HepG2 (cell line): ENCODE data around the gene SDC1. TPM values are rescaled to one million over a fixed set of nuclear protein-coding genes. Genes with fewer than 3 reads are reported as not detected.

Experiments used
- CSRNP2 ChIP-seq: sonication (generic); formaldehyde crosslinking; conservative IDR thresholded peaks from 2 replicates; pipeline ENCODE4 v1.8.0; 2022; ENCODE audit warnings: low read depth, missing genetic modification reagents
- GFI1 ChIP-seq: sonication (generic); formaldehyde crosslinking; IDR thresholded peaks from 2 replicates; pipeline ENCODE4 v1.5.0; 2020; ENCODE audit warnings: missing genetic modification reagents, mild to moderate bottlenecking, borderline replicate concordance
- IRF2 ChIP-seq: IDR thresholded peaks from 2 replicates; pipeline ENCODE4 v1.6.1; 2018; ENCODE audit warnings: missing genetic modification reagents, missing compliant biosample characterization
- MAFG ChIP-seq: sonication (generic); formaldehyde crosslinking; IDR thresholded peaks from 2 replicates; pipeline ENCODE4 v1.5.1; 2020; ENCODE audit warnings: mild to moderate bottlenecking, missing genetic modification reagents
- MTA1 ChIP-seq: sonication (generic); formaldehyde crosslinking; IDR thresholded peaks from 2 replicates; pipeline ENCODE4 v1.4.0; 2020; ENCODE audit warnings: missing genetic modification reagents, mild to moderate bottlenecking, borderline replicate concordance
- RFX1 ChIP-seq: fragments of 450-650 bp; IDR thresholded peaks from 2 replicates; pipeline ENCODE4 v1.6.1; 2017
- SMARCE1 ChIP-seq: fragments of 450-650 bp; IDR thresholded peaks from 2 replicates; pipeline ENCODE4 v1.6.1; 2017; ENCODE audit warnings: borderline replicate concordance
- ZBTB21 ChIP-seq: sonication (generic); formaldehyde crosslinking; IDR thresholded peaks from 2 replicates; pipeline ENCODE4 v1.4.0; 2020; ENCODE audit warnings: missing genetic modification reagents
- ZFY ChIP-seq: sonication (generic); formaldehyde crosslinking; IDR thresholded peaks from 2 replicates; pipeline ENCODE4 v1.4.0; 2020; ENCODE audit warnings: missing genetic modification reagents
- ZNF501 ChIP-seq: sonication (generic); formaldehyde crosslinking; IDR thresholded peaks from 2 replicates; pipeline ENCODE4 v1.5.1; 2020; ENCODE audit warnings: mild to moderate bottlenecking, moderate library complexity, missing genetic modification reagents
- ZNF549 ChIP-seq: sonication (generic); formaldehyde crosslinking; IDR thresholded peaks from 2 replicates; pipeline ENCODE4 v1.5.0; 2020; ENCODE audit warnings: missing genetic modification reagents
- polyA plus RNA-seq, 8 experiments: library from polyadenylated mRNA; depleted of rRNA in 3 of 8; stranded (reverse) in 7 of 8; unstranded in 1 of 8; fragments of >200 nt; fragmentation: Illumina TruSeq in 4 of 8; extraction: Trizol in 4 of 8; gene quantifications; 2 replicates each; pipeline versions ENCODE4 v1.2.1 to v1.2.3, GENCODE V29; 2011 to 2016; ENCODE audit warnings: low read depth in 4 of 8, missing spikeins in 1 of 8, mixed read lengths in 1 of 8; ENCODE audit not compliant: insufficient read depth in 1 of 8
- total RNA-seq, 5 experiments: library from RNA; depleted of rRNA; stranded (reverse); fragments of >200 nt; fragmentation: Illumina TruSeq; extraction: Trizol; gene quantifications; 2 replicates each; pipeline ENCODE4 v1.2.3, GENCODE V29; 2016; ENCODE audit warnings: low read depth in 1 of 5
- TF ChIP-seq, protein P1 (sequence below): sonication (generic); formaldehyde crosslinking; IDR thresholded peaks from 2 replicates; pipeline ENCODE4 v1.8.0; 2022; ENCODE audit warnings: missing genetic modification reagents, low read depth, mild to moderate bottlenecking, borderline replicate concordance
- TF ChIP-seq, protein P2 (sequence below): sonication (generic); formaldehyde crosslinking; conservative IDR thresholded peaks from 2 replicates; pipeline ENCODE4 v1.4.0; 2020; ENCODE audit warnings: mild to moderate bottlenecking, missing genetic modification reagents, moderate library complexity
- TF ChIP-seq, protein P3 (sequence below): sonication (generic); formaldehyde crosslinking; IDR thresholded peaks from 2 replicates; pipeline ENCODE4 v1.5.1; 2020; ENCODE audit warnings: mild to moderate bottlenecking, missing genetic modification reagents, moderate library complexity

Gene SDC1
- total and polyA plus RNA-seq, 2 of the 13 experiments (the other 11 are each of a cell fraction or from before 2014, with no cell fraction given), result 108 to 119 TPM

GRCh38 chr2:20194097-20195015 is 30.6 kb downstream of the SDC1 start (continued):
- TF ChIP-seq, protein P1, sequence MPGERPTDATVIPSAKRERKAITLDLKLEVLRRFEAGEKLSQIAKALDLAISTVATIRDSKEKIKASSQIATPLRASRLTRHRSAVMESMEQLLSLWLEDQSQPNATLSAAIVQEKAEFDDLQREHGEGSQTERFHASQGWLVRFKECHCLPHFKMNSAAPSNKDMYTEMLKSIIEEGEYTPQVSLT (CRISPR knock-in tag), result no peak
- no peak for TF ChIP-seq ZFY (CRISPR knock-in tag)
- peak; percentile 30; the same call in 1 of the 2 replicates for TF ChIP-seq MTA1 (CRISPR knock-in tag)
- no peak for TF ChIP-seq IRF2 (CRISPR knock-in tag)
- TF ChIP-seq ZNF501 (CRISPR knock-in tag), result no peak
- no peak for TF ChIP-seq MAFG (CRISPR knock-in tag)
- no peak for TF ChIP-seq ZBTB21 (CRISPR knock-in tag)
- no peak for TF ChIP-seq RFX1
- no peak for TF ChIP-seq SMARCE1
- TF ChIP-seq GFI1 (CRISPR knock-in tag), result no peak
- no peak for TF ChIP-seq ZNF549
- TF ChIP-seq, protein P2, sequence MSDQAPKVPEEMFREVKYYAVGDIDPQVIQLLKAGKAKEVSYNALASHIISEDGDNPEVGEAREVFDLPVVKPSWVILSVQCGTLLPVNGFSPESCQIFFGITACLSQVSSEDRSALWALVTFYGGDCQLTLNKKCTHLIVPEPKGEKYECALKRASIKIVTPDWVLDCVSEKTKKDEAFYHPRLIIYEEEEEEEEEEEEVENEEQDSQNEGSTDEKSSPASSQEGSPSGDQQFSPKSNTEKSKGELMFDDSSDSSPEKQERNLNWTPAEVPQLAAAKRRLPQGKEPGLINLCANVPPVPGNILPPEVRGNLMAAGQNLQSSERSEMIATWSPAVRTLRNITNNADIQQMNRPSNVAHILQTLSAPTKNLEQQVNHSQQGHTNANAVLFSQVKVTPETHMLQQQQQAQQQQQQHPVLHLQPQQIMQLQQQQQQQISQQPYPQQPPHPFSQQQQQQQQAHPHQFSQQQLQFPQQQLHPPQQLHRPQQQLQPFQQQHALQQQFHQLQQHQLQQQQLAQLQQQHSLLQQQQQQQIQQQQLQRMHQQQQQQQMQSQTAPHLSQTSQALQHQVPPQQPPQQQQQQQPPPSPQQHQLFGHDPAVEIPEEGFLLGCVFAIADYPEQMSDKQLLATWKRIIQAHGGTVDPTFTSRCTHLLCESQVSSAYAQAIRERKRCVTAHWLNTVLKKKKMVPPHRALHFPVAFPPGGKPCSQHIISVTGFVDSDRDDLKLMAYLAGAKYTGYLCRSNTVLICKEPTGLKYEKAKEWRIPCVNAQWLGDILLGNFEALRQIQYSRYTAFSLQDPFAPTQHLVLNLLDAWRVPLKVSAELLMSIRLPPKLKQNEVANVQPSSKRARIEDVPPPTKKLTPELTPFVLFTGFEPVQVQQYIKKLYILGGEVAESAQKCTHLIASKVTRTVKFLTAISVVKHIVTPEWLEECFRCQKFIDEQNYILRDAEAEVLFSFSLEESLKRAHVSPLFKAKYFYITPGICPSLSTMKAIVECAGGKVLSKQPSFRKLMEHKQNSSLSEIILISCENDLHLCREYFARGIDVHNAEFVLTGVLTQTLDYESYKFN (CRISPR knock-in tag), result peak; percentile 28; the same call in 1 of the 2 replicates
- TF ChIP-seq CSRNP2 (CRISPR knock-in tag), result no peak
- TF ChIP-seq, protein P3, sequence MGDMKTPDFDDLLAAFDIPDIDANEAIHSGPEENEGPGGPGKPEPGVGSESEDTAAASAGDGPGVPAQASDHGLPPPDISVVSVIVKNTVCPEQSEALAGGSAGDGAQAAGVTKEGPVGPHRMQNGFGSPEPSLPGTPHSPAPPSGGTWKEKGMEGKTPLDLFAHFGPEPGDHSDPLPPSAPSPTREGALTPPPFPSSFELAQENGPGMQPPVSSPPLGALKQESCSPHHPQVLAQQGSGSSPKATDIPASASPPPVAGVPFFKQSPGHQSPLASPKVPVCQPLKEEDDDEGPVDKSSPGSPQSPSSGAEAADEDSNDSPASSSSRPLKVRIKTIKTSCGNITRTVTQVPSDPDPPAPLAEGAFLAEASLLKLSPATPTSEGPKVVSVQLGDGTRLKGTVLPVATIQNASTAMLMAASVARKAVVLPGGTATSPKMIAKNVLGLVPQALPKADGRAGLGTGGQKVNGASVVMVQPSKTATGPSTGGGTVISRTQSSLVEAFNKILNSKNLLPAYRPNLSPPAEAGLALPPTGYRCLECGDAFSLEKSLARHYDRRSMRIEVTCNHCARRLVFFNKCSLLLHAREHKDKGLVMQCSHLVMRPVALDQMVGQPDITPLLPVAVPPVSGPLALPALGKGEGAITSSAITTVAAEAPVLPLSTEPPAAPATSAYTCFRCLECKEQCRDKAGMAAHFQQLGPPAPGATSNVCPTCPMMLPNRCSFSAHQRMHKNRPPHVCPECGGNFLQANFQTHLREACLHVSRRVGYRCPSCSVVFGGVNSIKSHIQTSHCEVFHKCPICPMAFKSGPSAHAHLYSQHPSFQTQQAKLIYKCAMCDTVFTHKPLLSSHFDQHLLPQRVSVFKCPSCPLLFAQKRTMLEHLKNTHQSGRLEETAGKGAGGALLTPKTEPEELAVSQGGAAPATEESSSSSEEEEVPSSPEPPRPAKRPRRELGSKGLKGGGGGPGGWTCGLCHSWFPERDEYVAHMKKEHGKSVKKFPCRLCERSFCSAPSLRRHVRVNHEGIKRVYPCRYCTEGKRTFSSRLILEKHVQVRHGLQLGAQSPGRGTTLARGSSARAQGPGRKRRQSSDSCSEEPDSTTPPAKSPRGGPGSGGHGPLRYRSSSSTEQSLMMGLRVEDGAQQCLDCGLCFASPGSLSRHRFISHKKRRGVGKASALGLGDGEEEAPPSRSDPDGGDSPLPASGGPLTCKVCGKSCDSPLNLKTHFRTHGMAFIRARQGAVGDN (CRISPR knock-in tag), result peak; percentile 33; the same call in 1 of the 2 replicates
